Measurements from ENCODE around the gene PDE6B.
"Not testable (repeated sequence)": the region's sequence is repeated elsewhere in the genome, so short reads cannot be mapped to it uniquely, and the experiment has no call there.

The PDE6B gene

DNA sequence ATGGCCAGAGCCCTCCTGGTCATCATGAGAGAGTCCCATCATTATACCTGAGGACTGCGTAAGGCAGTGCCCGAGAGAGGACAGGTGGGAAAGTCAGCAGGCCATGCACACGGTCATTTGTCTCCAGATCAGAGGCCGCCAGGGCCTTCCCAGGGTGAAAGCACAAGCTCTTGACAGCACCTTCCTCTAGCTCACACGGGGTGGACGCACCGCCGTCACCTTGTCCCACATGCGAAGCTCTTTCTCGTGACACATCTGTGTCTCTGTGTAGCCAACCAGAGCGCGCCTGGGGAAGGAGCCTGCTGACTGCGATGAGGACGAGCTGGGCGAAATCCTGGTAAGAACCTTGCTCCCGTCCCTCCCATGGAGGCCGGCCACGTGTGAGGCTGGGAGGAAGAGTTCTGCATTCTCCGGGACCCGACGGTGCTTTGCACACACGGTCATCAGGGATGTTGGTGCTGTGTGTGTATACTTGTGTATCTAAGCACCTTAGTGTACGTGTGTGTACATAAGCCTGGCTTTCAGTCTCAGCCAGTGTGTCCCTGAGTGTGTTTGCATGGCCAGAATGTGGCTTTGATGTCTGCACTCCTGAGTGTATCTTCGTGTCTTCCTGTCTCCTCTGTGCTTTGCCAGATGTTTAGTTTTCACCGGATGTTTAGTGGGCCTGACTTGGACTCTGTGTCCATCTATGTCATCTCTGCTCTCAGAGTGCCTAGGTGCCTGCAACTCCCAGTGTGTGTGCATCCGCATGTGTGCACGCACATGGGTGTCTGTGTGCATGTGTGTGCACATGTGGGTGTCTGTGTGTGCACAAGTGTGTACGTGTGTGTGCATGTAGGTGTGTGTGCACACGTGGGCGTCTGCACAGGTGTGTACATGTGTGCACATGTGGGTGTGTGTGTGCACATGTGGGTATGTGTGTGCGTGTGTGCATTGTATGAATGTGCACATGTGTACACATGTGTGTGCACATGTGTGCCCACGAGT, 33.6 kb downstream of the PDE6B start:
- no peak for DNase-seq

GRCh38 chr4:659851-660250, 34.5 kb downstream of the PDE6B start:
- no peak for DNase-seq

GRCh38 chr4:660401-660800, 35.0 kb downstream of the PDE6B start:
- no peak for DNase-seq

DNA sequence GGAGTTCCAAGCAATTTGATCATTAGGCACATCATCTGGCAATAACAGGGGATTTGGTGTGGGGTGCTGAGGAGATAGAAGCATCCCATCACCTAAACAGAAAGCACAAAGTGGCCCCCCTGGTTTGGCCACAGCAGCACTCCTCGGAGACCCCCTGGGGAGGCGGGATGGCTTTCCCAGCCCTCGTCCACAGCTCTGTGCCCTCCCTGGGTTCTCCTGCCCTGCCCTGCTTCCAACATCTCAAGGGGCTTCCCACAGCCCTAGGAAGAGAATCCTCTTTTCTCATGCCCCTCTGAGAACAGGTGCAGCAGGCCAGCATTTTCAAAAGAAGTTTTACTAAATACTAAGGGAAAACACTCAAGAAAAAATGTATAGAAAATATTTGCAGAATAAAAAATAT, 35.9 kb downstream of the PDE6B start:
- no peak for DNase-seq

DNA sequence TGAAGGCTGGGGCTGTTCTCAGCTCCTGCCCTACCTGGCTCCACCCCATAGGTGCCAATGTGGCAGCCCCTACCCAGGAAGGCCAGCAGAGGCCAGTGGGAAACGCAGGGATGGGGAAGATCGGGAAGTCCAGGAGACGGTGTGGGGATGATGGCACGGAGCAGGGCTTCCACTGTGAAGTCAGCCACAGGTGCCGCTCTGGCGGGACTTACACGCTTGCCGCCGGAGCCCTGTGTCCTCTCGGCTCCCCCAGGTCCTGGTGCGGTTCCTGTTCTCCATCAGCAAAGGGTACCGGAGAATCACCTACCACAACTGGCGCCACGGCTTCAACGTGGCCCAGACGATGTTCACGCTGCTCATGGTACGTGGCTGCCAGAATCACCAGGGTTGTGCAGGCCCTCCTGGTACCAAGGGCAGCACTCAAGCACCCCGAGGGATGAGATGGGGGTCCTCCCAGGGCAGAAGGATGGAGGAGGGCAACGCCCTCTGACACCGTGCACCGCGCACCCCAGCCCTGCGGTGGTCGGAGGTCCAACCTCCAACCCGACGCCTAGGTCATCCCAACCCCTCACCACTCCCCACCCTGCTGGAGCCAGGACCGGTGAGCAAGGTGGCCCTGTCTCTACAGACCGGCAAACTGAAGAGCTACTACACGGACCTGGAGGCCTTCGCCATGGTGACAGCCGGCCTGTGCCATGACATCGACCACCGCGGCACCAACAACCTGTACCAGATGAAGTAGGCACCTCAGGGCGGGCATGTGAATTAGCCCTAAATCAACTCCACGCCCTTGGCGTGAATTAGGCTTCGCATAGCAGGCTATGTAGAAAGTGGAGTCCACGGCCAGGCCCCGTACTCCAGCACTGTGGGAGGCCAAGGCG, 36.7 kb downstream of the PDE6B start:
- DNase-seq, result no peak

DNA sequence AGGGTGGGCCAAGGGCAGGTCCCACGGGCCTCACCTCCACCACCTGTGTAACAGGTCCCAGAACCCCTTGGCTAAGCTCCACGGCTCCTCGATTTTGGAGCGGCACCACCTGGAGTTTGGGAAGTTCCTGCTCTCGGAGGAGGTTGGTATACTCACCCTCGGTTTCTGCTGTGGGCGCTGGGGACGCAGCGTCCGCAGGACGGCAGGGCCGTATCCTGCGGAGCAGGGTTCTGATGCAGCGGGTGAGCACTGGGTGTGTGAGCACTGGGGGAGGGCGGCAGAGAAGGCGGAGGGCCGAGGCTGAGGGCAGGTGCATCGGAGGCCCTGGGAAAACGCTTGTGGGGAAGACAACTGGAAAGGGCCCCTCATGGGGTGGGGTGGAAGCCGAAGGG, 37.7 kb downstream of the PDE6B start:
- DNase-seq, result no peak

DNA sequence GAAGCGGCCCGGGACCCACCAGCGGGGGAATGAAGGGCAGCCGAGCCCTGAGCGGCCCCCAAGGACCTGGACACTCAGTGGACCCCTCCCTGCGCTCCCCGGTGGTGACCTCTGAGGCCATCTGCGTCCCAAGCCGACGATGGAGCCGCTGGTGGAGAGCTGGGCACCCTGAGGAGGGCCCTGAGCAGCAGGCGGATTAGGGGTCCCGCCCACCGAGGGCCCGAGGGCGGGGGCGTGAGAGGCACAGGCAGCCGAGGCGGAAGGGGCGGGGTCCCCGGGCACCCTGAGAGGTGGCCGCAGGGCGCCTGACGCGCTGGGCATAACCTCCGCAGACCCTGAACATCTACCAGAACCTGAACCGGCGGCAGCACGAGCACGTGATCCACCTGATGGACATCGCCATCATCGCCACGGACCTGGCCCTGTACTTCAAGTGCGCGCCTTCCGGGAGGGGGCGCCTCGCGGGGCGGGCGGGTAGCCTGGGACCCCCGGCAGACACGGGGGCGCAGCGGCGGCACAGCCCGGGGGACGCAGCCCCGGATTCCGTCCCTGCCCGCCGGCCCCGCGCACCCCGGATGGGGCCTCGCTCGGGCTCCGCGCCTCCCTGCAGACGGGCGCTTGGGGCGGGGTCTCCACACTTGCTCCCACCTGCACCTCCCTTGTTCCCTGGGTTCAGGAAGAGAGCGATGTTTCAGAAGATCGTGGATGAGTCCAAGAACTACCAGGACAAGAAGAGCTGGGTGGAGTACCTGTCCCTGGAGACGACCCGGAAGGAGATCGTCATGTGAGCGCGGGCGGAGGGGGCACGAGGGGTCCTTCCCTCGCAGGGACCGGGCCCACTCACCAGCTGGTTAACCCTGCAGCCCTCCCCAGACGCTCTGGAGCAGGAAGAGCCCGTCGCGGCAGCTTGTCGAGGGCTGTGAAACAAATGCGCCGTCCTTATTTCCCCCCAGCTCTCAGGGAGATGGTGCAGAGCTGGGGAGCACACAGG, 38.4 kb downstream of the PDE6B start:
- DNase-seq, result no peak

GRCh38 chr4:664713-665231, 39.4 kb downstream of the PDE6B start:
- DNase-seq, result no peak

DNA sequence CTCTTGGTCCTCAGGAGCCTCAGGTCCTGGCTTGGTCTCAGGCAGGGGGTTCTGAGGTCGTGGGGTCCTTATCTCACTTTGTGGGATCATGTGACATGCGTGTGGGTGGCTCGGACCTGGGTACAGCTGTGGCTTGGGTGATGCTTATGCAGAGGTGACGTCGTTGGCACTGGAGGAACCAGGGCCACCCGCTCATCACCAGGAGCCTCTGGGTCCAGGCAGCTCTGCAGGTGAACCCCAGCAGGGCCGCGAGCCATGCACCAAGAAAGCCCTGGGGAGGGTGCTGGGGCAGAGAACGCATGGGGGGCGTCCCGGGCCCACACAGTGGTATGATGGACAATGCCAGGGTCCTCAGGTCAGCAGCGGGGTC, 40.0 kb downstream of the PDE6B start:
- no peak for DNase-seq

DNA sequence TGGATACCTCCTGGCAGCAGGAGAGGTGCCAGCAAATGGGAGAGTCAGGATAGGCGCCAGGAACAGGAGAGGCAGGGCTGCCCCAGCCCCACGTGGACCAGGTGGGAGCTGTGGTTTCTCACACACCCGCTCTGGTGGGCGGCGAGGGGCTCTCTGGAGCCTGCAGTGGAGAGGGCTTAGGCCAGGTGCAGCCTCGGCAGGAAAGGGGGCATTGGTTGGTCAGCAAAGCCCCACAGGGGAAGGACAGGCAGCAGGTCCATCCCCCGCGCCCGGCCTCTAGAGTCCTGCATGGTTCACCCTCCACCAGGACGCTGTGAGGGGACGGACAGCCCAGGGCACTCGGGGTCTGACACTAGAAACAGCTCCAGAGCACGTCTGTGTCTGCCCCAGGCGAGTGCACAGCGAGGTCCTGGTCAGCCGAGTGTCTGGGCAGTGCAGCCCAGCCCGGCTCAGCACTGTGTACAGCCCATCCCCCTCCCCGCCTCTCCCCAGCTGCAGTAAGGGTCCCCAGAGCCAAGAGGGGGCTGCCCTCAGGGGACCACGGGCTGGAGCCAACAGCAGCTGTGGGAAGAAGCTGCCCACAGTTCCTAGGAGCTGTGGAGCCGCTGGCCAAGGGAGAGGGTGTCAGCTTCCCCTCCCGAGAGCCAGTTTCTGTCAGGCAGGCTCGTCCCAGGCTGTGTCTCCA, 40.5 kb downstream of the PDE6B start:
- DNase-seq, result no peak

DNA sequence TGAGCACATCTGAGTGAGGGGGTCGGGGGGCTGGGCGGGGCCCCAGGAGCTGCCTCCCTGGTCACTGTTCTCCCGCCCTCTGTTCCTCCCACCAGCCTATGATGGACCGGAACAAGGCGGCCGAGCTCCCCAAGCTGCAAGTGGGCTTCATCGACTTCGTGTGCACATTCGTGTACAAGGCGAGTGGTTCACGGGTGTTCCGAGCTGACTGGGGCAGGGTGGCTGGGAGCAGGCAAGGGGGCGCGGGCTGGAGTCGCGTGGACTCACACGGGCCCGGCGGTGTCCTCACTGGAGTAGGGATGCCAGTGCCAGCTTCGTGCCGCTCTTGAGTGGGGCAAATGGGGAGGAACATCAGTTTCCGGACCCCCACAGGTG, 41.0 kb downstream of the PDE6B start:
- no peak for DNase-seq

- no peak for DNase-seq
Observed at GRCh38 chr4:666822-667544, 41.6 kb downstream of the PDE6B start.

DNA sequence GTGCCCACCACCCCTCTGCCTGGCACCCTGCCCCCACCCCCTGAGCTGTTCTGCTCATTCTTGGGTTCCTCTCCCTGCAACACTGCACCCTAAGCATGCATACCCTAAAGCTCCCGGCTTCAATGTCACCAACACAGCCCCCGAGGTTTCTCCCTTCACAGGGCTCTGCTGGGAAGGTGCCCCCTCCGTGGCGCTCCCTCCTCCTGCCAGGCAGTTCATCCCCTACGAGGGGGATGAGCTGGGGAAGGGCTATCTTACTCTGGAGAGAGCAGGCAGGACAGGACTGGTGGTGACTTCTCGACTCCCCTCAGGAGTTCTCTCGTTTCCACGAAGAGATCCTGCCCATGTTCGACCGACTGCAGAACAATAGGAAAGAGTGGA, 42.2 kb downstream of the PDE6B start:
- no peak for DNase-seq

DNA sequence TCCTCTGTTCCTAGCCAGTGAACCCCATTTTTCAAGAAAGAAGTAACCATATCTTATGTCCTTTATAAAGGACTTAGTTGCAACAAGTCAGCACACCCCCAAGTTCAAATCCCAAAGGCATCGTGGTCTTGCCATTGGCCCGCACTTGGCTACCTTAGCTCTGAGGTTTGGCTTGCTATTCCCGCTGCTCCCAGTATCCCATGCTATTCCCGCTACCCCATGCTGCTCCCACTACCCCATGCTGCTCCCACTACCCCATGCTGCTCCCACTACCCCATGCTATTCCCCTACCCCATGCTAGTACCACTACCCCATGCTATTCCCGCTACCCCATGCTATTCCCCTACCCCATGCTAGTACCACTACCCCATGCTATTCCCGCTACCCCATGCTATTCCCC, 42.8 kb downstream of the PDE6B start:
- DNase-seq, result not testable (repeated sequence)

DNA sequence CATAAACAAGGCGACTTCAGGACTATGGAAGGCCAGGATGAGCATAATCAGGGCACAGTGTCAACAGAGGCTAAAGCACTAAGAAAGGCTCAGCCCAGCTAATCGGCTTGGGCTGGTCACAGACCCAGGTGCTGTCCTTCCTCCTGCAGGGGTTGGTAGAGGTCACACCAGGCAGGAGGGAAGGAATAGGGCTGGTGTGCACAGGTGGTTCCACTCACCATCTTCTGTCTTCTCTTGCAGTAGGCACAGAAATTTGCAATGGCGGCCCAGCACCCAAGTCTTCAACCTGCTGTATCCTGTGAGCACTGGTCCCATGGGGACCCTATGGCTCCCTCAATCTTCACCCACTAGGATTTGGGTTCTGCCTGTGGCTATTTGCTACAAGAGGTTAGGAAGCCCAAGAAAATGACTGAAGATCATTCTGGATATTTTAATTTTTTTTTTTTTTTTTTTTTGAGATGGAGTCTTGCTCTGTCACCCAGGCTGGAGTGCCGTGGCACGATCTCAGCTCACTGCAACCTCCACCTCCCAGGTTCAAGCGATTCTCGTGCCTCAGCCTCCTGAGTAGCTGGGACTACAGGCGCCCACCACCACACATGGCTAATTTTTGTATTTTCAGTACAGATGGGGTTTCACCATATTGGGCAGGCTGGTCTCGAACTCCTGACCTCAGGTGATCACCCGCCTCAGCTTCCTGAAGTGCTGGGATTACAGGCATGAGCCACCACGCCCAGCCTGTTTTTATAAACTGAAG, 44.6 kb downstream of the PDE6B start:
- not testable (repeated sequence) for DNase-seq

DNA sequence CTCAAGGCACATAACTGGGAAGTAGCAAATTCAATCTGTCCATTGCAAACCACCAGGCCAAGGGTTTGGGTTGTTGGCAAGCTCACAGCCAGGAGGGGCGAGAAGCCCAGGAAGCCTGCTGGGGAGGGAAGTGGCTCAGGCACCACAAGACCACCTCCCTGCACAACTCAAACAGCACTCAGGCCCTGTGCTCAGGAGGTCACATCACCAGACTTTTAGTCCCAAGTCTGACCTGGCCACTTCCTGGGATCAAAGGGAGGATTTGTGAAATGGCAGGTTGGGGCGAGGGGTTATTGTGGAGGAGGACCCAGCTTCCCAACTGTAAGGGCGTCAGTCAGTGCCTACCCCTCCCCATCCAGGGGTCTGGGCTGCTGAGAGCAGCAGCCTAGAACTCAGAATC, 46.4 kb downstream of the PDE6B start:
- no peak for DNase-seq

GRCh38 chr4:673349-674091, 48.1 kb downstream of the PDE6B start:
- DNase-seq, result no peak

GRCh38 chr4:674172-675035, 49.0 kb downstream of the PDE6B start, which contains the start of the genes ATP5ME and MYL5:
TSS of gene ATP5ME (minus strand) at chr4:674276. CDS start at chr4:674247, 29 bp downstream.
TSS of gene MYL5 (plus strand) at chr4:674542. CDS start at chr4:678027, 3,485 bp downstream.
- DNase-seq, result peak; percentile 94

Measured in GDM1 (cell line).